ENCODE data around the gene OTULINL. TPM values are rescaled to one million over a fixed set of nuclear protein-coding genes. Genes with fewer than 3 reads are reported as not detected.

OTULINL gene
- polyA plus RNA-seq, 1 donor (not counting 4 experiments of a cell fraction or from before 2014, with no cell fraction given): 0.62 TPM

DNA sequence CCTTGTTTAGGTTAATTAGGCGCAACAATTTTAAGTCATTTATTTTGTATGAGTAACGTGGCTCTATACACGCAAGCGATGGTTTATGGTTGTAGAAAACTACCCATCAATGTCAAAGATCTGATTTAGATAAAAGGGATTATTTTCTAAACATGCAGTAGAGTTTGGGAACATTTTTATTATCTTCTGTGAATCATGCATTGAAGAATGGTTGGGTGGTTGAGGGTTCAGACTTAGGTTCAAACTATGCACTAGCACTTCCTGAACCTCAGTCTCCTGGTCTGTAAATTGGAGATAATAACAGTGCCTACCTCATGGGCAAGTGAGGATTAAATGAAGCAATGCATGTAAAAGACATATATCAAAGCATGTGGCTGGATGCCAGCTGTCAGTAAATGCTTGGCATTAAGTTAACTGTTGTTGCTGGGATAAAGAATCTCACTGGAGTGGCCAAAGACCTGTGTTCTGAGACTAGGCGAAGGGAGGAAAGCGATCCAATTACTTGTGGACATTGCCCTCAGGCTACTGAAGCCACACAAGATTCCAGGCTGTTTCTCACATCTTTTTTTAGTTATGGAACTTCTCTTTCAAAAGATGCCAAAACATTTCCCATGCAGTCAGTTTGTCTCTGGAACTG is 1.1 kb upstream of the OTULINL start:
- H3K4me2 ChIP-seq (ENCODE audit: control insufficient read depth, extremely low read depth, insufficient read depth, low read depth, low read length): no peak overlapping the region
- no peak for DNase-seq (ENCODE audit: low read depth, low spot score)
- TF ChIP-seq EZH2 (IDR thresholded peaks at IDR 0.05; ENCODE audit: low read length) (no peak), CTCF (optimal IDR thresholded peaks at IDR 0.05 in 1 of 3, IDR thresholded peaks at IDR 0.05 in 1 of 3, conservative IDR thresholded peaks at IDR 0.05 in 1 of 3; ENCODE audit: extremely low read depth in 1 of 3, insufficient read depth in 2 of 3, low read length in 3 of 3) (no peak)
- dilution Hi-C loops (cut with MboI; ENCODE audit: extremely low pct_ligation_motif_present, low sequenced_read_pairs): no loop called here
- no peak overlapping the region for H3K4me3 ChIP-seq (ENCODE audit: control insufficient read depth in 2 of 3, extremely low read depth in 1 of 3, insufficient read depth in 2 of 3, low read depth in 1 of 3, low read length in 3 of 3)
- H3K4me1 ChIP-seq (ENCODE audit: control insufficient read depth, extremely low read depth, insufficient read depth, low read length): no peaks in the 10 kb centered on the region
- H3K79me2 ChIP-seq (ENCODE audit: control insufficient read depth, insufficient read depth, low read length): no peaks in the 10 kb centered on the region
- no peaks in the 10 kb centered on the region for H3K9me3 ChIP-seq (ENCODE audit: control insufficient read depth, low read depth, low read length)
- H2AFZ ChIP-seq (ENCODE audit: control insufficient read depth, low read length): no peak overlapping the region
- peaks cover 33% of the 10 kb centered on the region for H3K27me3 ChIP-seq (ENCODE audit: control insufficient read depth, extremely low read depth, insufficient read depth, low read length)
- H3K36me3 ChIP-seq (ENCODE audit: control insufficient read depth in 2 of 2, extremely low read depth in 1 of 2, insufficient read depth in 2 of 2, low read length in 2 of 2): no peaks in the 10 kb centered on the region
- H3K9me1 ChIP-seq (ENCODE audit: control insufficient read depth, extremely low read depth, insufficient read depth, low read length): no peaks in the 10 kb centered on the region
- H3K9ac ChIP-seq (ENCODE audit: control insufficient read depth, extremely low read depth, insufficient read depth, low read length): no peak overlapping the region
- H4K20me1 ChIP-seq (ENCODE audit: control insufficient read depth, extremely low read depth, insufficient read depth, low read length): no peaks in the 10 kb centered on the region
- FAIRE-seq: no peak
- H3K27ac ChIP-seq (ENCODE audit: control insufficient read depth, insufficient read depth, low read length): no peak overlapping the region

- Histone ChIP-seq H3K9ac (ENCODE audit: control insufficient read depth, extremely low read depth, insufficient read depth, low read length) (no peak overlapping the region), H3K9me3 (ENCODE audit: control insufficient read depth, low read depth, low read length) (no peaks in the 10 kb centered on the region), H3K4me1 (ENCODE audit: control insufficient read depth, extremely low read depth, insufficient read depth, low read length) (no peaks in the 10 kb centered on the region), H4K20me1 (ENCODE audit: control insufficient read depth, extremely low read depth, insufficient read depth, low read length) (no peaks in the 10 kb centered on the region), H3K27ac (ENCODE audit: control insufficient read depth, insufficient read depth, low read length) (no peak overlapping the region), H3K9me1 (ENCODE audit: control insufficient read depth, extremely low read depth, insufficient read depth, low read length) (no peaks in the 10 kb centered on the region), H3K27me3 (ENCODE audit: control insufficient read depth, extremely low read depth, insufficient read depth, low read length) (peaks cover 33% of the 10 kb centered on the region), H3K4me2 (ENCODE audit: control insufficient read depth, extremely low read depth, insufficient read depth, low read depth, low read length) (peak overlapping the region; percentile 70), H3K36me3 (ENCODE audit: control insufficient read depth in 2 of 2, extremely low read depth in 1 of 2, insufficient read depth in 2 of 2, low read length in 2 of 2) (no peaks in the 10 kb centered on the region), H3K4me3 (ENCODE audit: control insufficient read depth in 2 of 3, extremely low read depth in 1 of 3, insufficient read depth in 2 of 3, low read depth in 1 of 3, low read length in 3 of 3) (peak overlapping the region; percentile 42 to 68 (median 58)), H2AFZ (ENCODE audit: control insufficient read depth, low read length) (peak overlapping the region; percentile 62), H3K79me2 (ENCODE audit: control insufficient read depth, insufficient read depth, low read length) (no peaks in the 10 kb centered on the region)
- FAIRE-seq: no peak
- dilution Hi-C loops (cut with MboI; ENCODE audit: extremely low pct_ligation_motif_present, low sequenced_read_pairs): no loop called here
- TF ChIP-seq CTCF (optimal IDR thresholded peaks at IDR 0.05 in 1 of 3, IDR thresholded peaks at IDR 0.05 in 1 of 3, conservative IDR thresholded peaks at IDR 0.05 in 1 of 3; ENCODE audit: extremely low read depth in 1 of 3, insufficient read depth in 2 of 3, low read length in 3 of 3) (peak in 2 of 3 experiments; percentile 27 to 28), EZH2 (IDR thresholded peaks at IDR 0.05; ENCODE audit: low read length) (no peak)
- DNase-seq (ENCODE audit: low read depth, low spot score): no peak
Measured at GRCh38 chr5:14581891-14582796, 552 bp downstream of the OTULINL start.
